Measurements from ENCODE around the gene TMEM43.

TMEM43 gene

GRCh38 chr3:14150491-14151230 lies 25.8 kb downstream of the TMEM43 start:
- no peak overlapping the region for H3K4me3 ChIP-seq (ENCODE audit: low read depth, low read length)
- H3K27ac ChIP-seq = no peak overlapping the region
- TF ChIP-seq CTCF (IDR thresholded peaks at IDR 0.05; ENCODE audit: low read depth, low read length) = no peak
- H3K27me3 ChIP-seq (ENCODE audit: insufficient read depth, low read depth, severe bottlenecking) = no peaks in the 10 kb centered on the region
- peaks cover 58% of the 10 kb centered on the region for H3K36me3 ChIP-seq
- no peaks in the 10 kb centered on the region for H3K9me3 ChIP-seq (ENCODE audit: severe bottlenecking)
- DNase-seq = no peak

GRCh38 chr3:14151471-14152083 lies 26.7 kb downstream of the TMEM43 start:
- Histone ChIP-seq H3K27ac (no peak overlapping the region), H3K27me3 (ENCODE audit: insufficient read depth, low read depth, severe bottlenecking) (no peaks in the 10 kb centered on the region), H3K9me3 (ENCODE audit: severe bottlenecking) (no peaks in the 10 kb centered on the region), H3K36me3 (peaks cover 50% of the 10 kb centered on the region), H3K4me3 (ENCODE audit: low read depth, low read length) (no peak overlapping the region)
- TF ChIP-seq CTCF (IDR thresholded peaks at IDR 0.05; ENCODE audit: low read depth, low read length) = no peak
- no peak for DNase-seq

- no peaks in the 10 kb centered on the region for H3K27me3 ChIP-seq (ENCODE audit: insufficient read depth, low read depth, severe bottlenecking)
- TF ChIP-seq CTCF (IDR thresholded peaks at IDR 0.05; ENCODE audit: low read depth, low read length) = peak; percentile 72
- H3K9me3 ChIP-seq (ENCODE audit: severe bottlenecking) = no peaks in the 10 kb centered on the region
- H3K4me3 ChIP-seq (ENCODE audit: low read depth, low read length) = no peak overlapping the region
- peaks cover 44% of the 10 kb centered on the region for H3K36me3 ChIP-seq
- peak; percentile 59 for DNase-seq
- no peak overlapping the region for H3K27ac ChIP-seq
These were observed 27.5 kb downstream of the TMEM43 start for GRCh38 chr3:14152233-14152962.

GRCh38 chr3:14152963-14153355 lies 28.1 kb downstream of the TMEM43 start:
- Histone ChIP-seq H3K27ac (no peak overlapping the region), H3K27me3 (ENCODE audit: insufficient read depth, low read depth, severe bottlenecking) (no peaks in the 10 kb centered on the region), H3K36me3 (peaks cover 46% of the 10 kb centered on the region), H3K4me3 (ENCODE audit: low read depth, low read length) (no peak overlapping the region), H3K9me3 (ENCODE audit: severe bottlenecking) (no peaks in the 10 kb centered on the region)
- no peak for DNase-seq
- TF ChIP-seq CTCF (IDR thresholded peaks at IDR 0.05; ENCODE audit: low read depth, low read length) = no peak

GRCh38 chr3:14153663-14154062 lies 28.8 kb downstream of the TMEM43 start:
- no peaks in the 10 kb centered on the region for H3K27me3 ChIP-seq (ENCODE audit: insufficient read depth, low read depth, severe bottlenecking)
- H3K9me3 ChIP-seq (ENCODE audit: severe bottlenecking) = no peaks in the 10 kb centered on the region
- no peak for DNase-seq
- no peak overlapping the region for H3K27ac ChIP-seq
- peaks cover 47% of the 10 kb centered on the region for H3K36me3 ChIP-seq
- H3K4me3 ChIP-seq (ENCODE audit: low read depth, low read length) = no peak overlapping the region
- no peak for TF ChIP-seq CTCF (IDR thresholded peaks at IDR 0.05; ENCODE audit: low read depth, low read length)

Measured in WERI-Rb-1 (cell line).